Endothelial cell of umbilical vein (primary cell): ENCODE data around the gene GARIN1A. TPM values are rescaled to one million over a fixed set of nuclear protein-coding genes. Genes with fewer than 3 reads are reported as not detected.

ENCODE experiments used
- BruUV-seq: library from RNA; stranded (reverse); fragments of 400-500 nt; replicated peaks from 2 replicates; lab custom pipeline; 2021; lab: Mats Ljungman, UMichigan
- CTCF ChIA-PET: fragments of 300-600, 350-600 bp; sonication (Branson Sonifier 250); formaldehyde crosslinking; loops from one replicate; lab custom pipeline; 2021; ENCODE audit warnings: antibody characterized with exemption, inconsistent platforms; lab: Charles Lee
- POLR2A ChIA-PET: fragments of 300-600, 350-600 bp; sonication (Branson Sonifier 250); formaldehyde crosslinking; loops from one replicate; lab custom pipeline; 2021; ENCODE audit warnings: antibody characterized with exemption, inconsistent platforms; lab: Charles Lee
- DNase-seq: peaks from one replicate; pipeline ENCODE4 v3.0.0-alpha.2; 2011; ENCODE audit warnings: low read depth, low spot score
- FAIRE-seq: peaks from 2 replicates; lab custom pipeline; 2011; peaks lifted over from hg19 to GRCh38; lab: Jason Lieb, UNC
- H2AFZ ChIP-seq: 2 replicates; pipeline ENCODE4 v1.6.0; 2012; ENCODE audit warnings: low read depth, low read length, control low read depth, inconsistent platforms
- H3K27ac ChIP-seq: 2 replicates; pipeline ENCODE4 v1.5.1; 2011; ENCODE audit warnings: low read depth, mild to moderate bottlenecking, control low read depth, low read length, moderate library complexity; ENCODE audit not compliant: insufficient read depth
- H3K27me3 ChIP-seq, 2 experiments: 2 replicates each; pipeline versions ENCODE4 v1.6.0 to v1.6.1; 2011; ENCODE audit warnings: low read length in 2 of 2, mixed read lengths in 1 of 2; ENCODE audit not compliant: control insufficient read depth in 2 of 2, insufficient read depth in 2 of 2
- H3K36me3 ChIP-seq, 2 experiments: 2 replicates in 1 of 2; 3 replicates in 1 of 2; pipeline ENCODE4 v1.5.1; 2011; ENCODE audit warnings: low read length in 2 of 2, mild to moderate bottlenecking in 1 of 2, moderate library complexity in 1 of 2; ENCODE audit not compliant: control insufficient read depth in 2 of 2, insufficient read depth in 2 of 2; ENCODE audit errors: extremely low read depth in 1 of 2
- H3K4me1 ChIP-seq: 3 replicates; pipeline ENCODE4 v1.5.1; 2011; ENCODE audit warnings: mild to moderate bottlenecking, low read length; ENCODE audit not compliant: control insufficient read depth, insufficient read depth; ENCODE audit errors: extremely low read depth
- H3K4me2 ChIP-seq: 2 replicates; pipeline ENCODE4 v1.6.1; 2011; ENCODE audit warnings: low read length, control low read depth, mixed read lengths; ENCODE audit not compliant: insufficient read depth
- H3K4me3 ChIP-seq, 3 experiments: fragments of 200-600 bp in 1 of 3; sonication (generic), shearing (Covaris generic) in 1 of 3; replicated peaks in 1 of 3; 2 replicates each; pipeline ENCODE4 v1.5.1; 2011 to 2016; ENCODE audit warnings: control low read depth in 3 of 3, low read length in 3 of 3, mild to moderate bottlenecking in 2 of 3, inconsistent platforms in 1 of 3, low read depth in 1 of 3, moderate library complexity in 1 of 3; ENCODE audit not compliant: insufficient read depth in 1 of 3
- H3K79me2 ChIP-seq: 2 replicates; pipeline ENCODE4 v1.6.0; 2012; ENCODE audit warnings: low read length, inconsistent platforms; ENCODE audit not compliant: control insufficient read depth, insufficient read depth
- H3K9ac ChIP-seq: replicated peaks from 2 replicates; pipeline ENCODE3; 2011; ENCODE audit warnings: low read length, control low read depth; ENCODE audit not compliant: insufficient read depth; ENCODE audit errors: extremely low read depth
- H3K9me1 ChIP-seq: replicated peaks from 3 replicates; pipeline ENCODE4 v1.6.0; 2011; ENCODE audit warnings: mild to moderate bottlenecking, low read length; ENCODE audit not compliant: control insufficient read depth, insufficient read depth; ENCODE audit errors: extremely low read depth
- H3K9me3 ChIP-seq: replicated peaks from 2 replicates; pipeline ENCODE4 v1.5.1; 2012; ENCODE audit warnings: low read length, inconsistent platforms; ENCODE audit not compliant: control insufficient read depth, insufficient read depth
- H4K20me1 ChIP-seq: replicated peaks from 2 replicates; pipeline ENCODE3; 2011; ENCODE audit warnings: mild to moderate bottlenecking, low read length; ENCODE audit not compliant: control insufficient read depth, insufficient read depth; ENCODE audit errors: extremely low read depth
- EZH2 ChIP-seq: IDR thresholded peaks from 2 replicates; pipeline ENCODE4 v1.6.1; 2012; ENCODE audit warnings: borderline replicate concordance, low read depth, mild to moderate bottlenecking, moderate library complexity, low read length, inconsistent platforms; ENCODE audit not compliant: severe bottlenecking
- FOS ChIP-seq: IDR thresholded peaks from 2 replicates; pipeline ENCODE4 v1.6.1; 2011; ENCODE audit warnings: mild to moderate bottlenecking, low read length, moderate library complexity, borderline replicate concordance; ENCODE audit not compliant: insufficient read depth
- GATA2 ChIP-seq: IDR thresholded peaks from 2 replicates; pipeline ENCODE4 v1.7.0; 2011; ENCODE audit warnings: low read depth, mild to moderate bottlenecking, moderate library complexity, mixed read lengths, low read length; ENCODE audit not compliant: insufficient read length, insufficient read depth
- JUN ChIP-seq: IDR thresholded peaks from 2 replicates; pipeline ENCODE4 v1.6.1; 2011; ENCODE audit warnings: borderline replicate concordance, low read depth; ENCODE audit not compliant: insufficient read length, insufficient read depth
- MYC ChIP-seq: IDR thresholded peaks from one replicate; pipeline ENCODE4 v1.6.1; 2011; ENCODE audit warnings: mild to moderate bottlenecking, low read depth, low read length
- POLR2A ChIP-seq: IDR thresholded peaks from 2 replicates; pipeline ENCODE4 v1.6.1; 2012; ENCODE audit warnings: low read depth, mild to moderate bottlenecking, control low read depth, low read length
- POLR2AphosphoS5 ChIP-seq: IDR thresholded peaks from 2 replicates; pipeline ENCODE4 v1.6.1; 2012; ENCODE audit warnings: low read depth, mild to moderate bottlenecking, control low read depth, low read length, moderate library complexity; ENCODE audit not compliant: insufficient read depth
- dilution Hi-C: fragments of 300-500 bp; cut with MboI; formaldehyde crosslinking; loops from one replicate; pipeline ENCODE4 v1.15.0; 2019; ENCODE audit warnings: low sequenced_read_pairs; ENCODE audit not compliant: extremely low pct_ligation_motif_present
- intact Hi-C: fragments of 100-400 bp; cut with micrococcal nuclease; formaldehyde crosslinking; loops from one replicate; pipeline ENCODE4 v1.10.0; 2022
- polyA plus RNA-seq, 4 experiments: library from polyadenylated mRNA; depleted of rRNA in 3 of 4; stranded (reverse) in 3 of 4; unstranded in 1 of 4; fragments of >200 nt; gene quantifications; 2 replicates each; pipeline versions ENCODE4 v1.2.1 to v1.2.3, GENCODE V29; 2011 to 2012; ENCODE audit warnings: missing spikeins in 1 of 4
- total RNA-seq: library from RNA; stranded (reverse); gene quantifications from 2 replicates; pipeline ENCODE4 v1.2.3, GENCODE V29; 2021
- TF ChIP-seq, protein P1 (sequence below), 2 donors: IDR thresholded peaks; 1 replicate in 1 of 2; 2 replicates in 1 of 2; pipeline ENCODE4 v1.5.1; 2011; ENCODE audit warnings: low read length in 2 of 2, mild to moderate bottlenecking in 2 of 2, moderate library complexity in 2 of 2, control low read depth in 1 of 2, inconsistent platforms in 1 of 2, low read depth in 1 of 2; ENCODE audit not compliant: insufficient read depth in 1 of 2; ENCODE audit errors: extremely low read depth in 1 of 2
- TF ChIP-seq, protein P2 (sequence below): IDR thresholded peaks from 2 replicates; pipeline ENCODE4 v1.6.1; 2011; ENCODE audit not compliant: insufficient read depth, insufficient read length

Gene GARIN1A
- total and polyA plus RNA-seq, 2 donors (not counting 3 experiments of a cell fraction or from before 2014, with no cell fraction given): 0.65 to 3.6 TPM

DNA sequence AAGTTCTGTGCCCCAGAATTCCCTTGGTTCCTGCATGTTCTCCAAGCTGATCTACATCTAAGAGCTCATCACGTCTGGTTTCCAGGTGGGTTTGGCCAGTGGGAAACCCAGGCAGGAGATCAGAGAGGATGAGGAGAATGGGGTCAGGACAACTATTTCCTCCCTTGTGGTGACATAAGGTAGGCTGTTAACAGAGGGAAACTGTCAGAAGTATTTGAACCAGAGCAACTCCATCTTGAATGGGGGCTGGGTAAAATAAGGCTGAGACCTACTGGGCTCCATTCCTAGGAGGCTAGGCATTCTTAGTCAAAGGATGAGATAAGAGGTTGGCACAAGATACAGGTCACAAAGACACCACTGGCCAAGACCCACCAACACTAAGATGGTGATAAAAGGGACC, 19.1 kb downstream of the GARIN1A start:
- no TSS peak for BruUV-seq
- no peak for DNase-seq
- no peaks in the 10 kb centered on the region for H3K4me1 ChIP-seq
- ChIA-PET POLR2A (no interaction called here), CTCF (no interaction called here)
- H3K9me3 ChIP-seq: no peaks in the 10 kb centered on the region
- no peak for FAIRE-seq
- no peak overlapping the region for H2AFZ ChIP-seq
- H3K79me2 ChIP-seq: no peaks in the 10 kb centered on the region
- H3K27me3 ChIP-seq: peaks cover 3 to 6% of the 10 kb centered on the region in 2 experiments
- dilution Hi-C loops (no loop called here), intact Hi-C loops (no loop called here)
- H3K4me2 ChIP-seq: no peak overlapping the region
- no peak overlapping the region for H3K27ac ChIP-seq
- no peaks in the 10 kb centered on the region for H3K9me1 ChIP-seq
- TF ChIP-seq, protein P1, sequence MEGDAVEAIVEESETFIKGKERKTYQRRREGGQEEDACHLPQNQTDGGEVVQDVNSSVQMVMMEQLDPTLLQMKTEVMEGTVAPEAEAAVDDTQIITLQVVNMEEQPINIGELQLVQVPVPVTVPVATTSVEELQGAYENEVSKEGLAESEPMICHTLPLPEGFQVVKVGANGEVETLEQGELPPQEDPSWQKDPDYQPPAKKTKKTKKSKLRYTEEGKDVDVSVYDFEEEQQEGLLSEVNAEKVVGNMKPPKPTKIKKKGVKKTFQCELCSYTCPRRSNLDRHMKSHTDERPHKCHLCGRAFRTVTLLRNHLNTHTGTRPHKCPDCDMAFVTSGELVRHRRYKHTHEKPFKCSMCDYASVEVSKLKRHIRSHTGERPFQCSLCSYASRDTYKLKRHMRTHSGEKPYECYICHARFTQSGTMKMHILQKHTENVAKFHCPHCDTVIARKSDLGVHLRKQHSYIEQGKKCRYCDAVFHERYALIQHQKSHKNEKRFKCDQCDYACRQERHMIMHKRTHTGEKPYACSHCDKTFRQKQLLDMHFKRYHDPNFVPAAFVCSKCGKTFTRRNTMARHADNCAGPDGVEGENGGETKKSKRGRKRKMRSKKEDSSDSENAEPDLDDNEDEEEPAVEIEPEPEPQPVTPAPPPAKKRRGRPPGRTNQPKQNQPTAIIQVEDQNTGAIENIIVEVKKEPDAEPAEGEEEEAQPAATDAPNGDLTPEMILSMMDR (IDR thresholded peaks at IDR 0.05; ENCODE audit: extremely low read depth in 1 of 2, insufficient read depth in 1 of 2, low read depth in 1 of 2, low read length in 2 of 2): no peak
- TF ChIP-seq POLR2A: no peak
- no peak for TF ChIP-seq FOS
- TF ChIP-seq, protein P2, sequence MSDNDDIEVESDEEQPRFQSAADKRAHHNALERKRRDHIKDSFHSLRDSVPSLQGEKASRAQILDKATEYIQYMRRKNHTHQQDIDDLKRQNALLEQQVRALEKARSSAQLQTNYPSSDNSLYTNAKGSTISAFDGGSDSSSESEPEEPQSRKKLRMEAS: no peak
- no peak for TF ChIP-seq POLR2AphosphoS5
- TF ChIP-seq MYC: no peak
- no peak for TF ChIP-seq EZH2
- no peak for TF ChIP-seq JUN
- no peak for TF ChIP-seq GATA2
- H3K4me3 ChIP-seq: no peak overlapping the region
- H3K36me3 ChIP-seq: no peaks in the 10 kb centered on the region
- no peaks in the 10 kb centered on the region for H4K20me1 ChIP-seq
- H3K9ac ChIP-seq: no peak overlapping the region
